Measurements from ENCODE around the gene DRICH1.
A peak's percentile ranks its signal among the peaks of the same experiment; 100 is the strongest.
"Not testable (repeated sequence)": the region's sequence is repeated elsewhere in the genome, so short reads cannot be mapped to it uniquely, and the experiment has no call there.

DRICH1 gene

GRCh38 chr22:23649071-23649501 is 17.0 kb upstream of the DRICH1 start:
- no peak for DNase-seq (ENCODE audit: low read depth)

- DNase-seq (ENCODE audit: low read depth) = not testable (repeated sequence)
Measured at GRCh38 chr22:23646526-23646925, 14.4 kb upstream of the DRICH1 start.

- not testable (repeated sequence) for DNase-seq (ENCODE audit: low read depth)
Measured at GRCh38 chr22:23640206-23640605, 8.1 kb upstream of the DRICH1 start.

- DNase-seq (ENCODE audit: low read depth) = no peak
Measured at GRCh38 chr22:23639661-23640060, 7.5 kb upstream of the DRICH1 start.

GRCh38 chr22:23638611-23639010 is 6.5 kb upstream of the DRICH1 start:
- no peak for DNase-seq (ENCODE audit: low read depth)

- not testable (repeated sequence) for DNase-seq (ENCODE audit: low read depth)
Measured at GRCh38 chr22:23635291-23635690, 3.2 kb upstream of the DRICH1 start.

GRCh38 chr22:23628056-23628743 is 3.9 kb downstream of the DRICH1 start:
- not testable (repeated sequence) for DNase-seq (ENCODE audit: low read depth)

GRCh38 chr22:23627401-23628055 is 4.6 kb downstream of the DRICH1 start:
- DNase-seq (ENCODE audit: low read depth) = not testable (repeated sequence)

- no peak for DNase-seq (ENCODE audit: low read depth)
Measured at GRCh38 chr22:23626286-23626975, 5.7 kb downstream of the DRICH1 start.

- peak; percentile 32 for DNase-seq (ENCODE audit: low read depth)
Measured at GRCh38 chr22:23622634-23623033, 9.5 kb downstream of the DRICH1 start.

- DNase-seq (ENCODE audit: low read depth) = not testable (repeated sequence)
Measured at GRCh38 chr22:23621916-23622315, 10.2 kb downstream of the DRICH1 start.

GRCh38 chr22:23621082-23621780 is 10.9 kb downstream of the DRICH1 start:
- DNase-seq (ENCODE audit: low read depth) = no peak

GRCh38 chr22:23613193-23613972 is 18.7 kb downstream of the DRICH1 start:
- no peak for DNase-seq (ENCODE audit: low read depth)

GRCh38 chr22:23609983-23610781 is 21.9 kb downstream of the DRICH1 start:
- no peak for DNase-seq (ENCODE audit: low read depth)

GRCh38 chr22:23608583-23608982 is 23.5 kb downstream of the DRICH1 start:
- no peak for DNase-seq (ENCODE audit: low read depth)

GRCh38 chr22:23606204-23607131 is 25.7 kb downstream of the DRICH1 start:
- DNase-seq (ENCODE audit: low read depth) = no peak

- DNase-seq (ENCODE audit: low read depth) = no peak
Measured at GRCh38 chr22:23604939-23605712, 27.0 kb downstream of the DRICH1 start.

GRCh38 chr22:23603266-23603665 is 28.9 kb downstream of the DRICH1 start:
- no peak for DNase-seq (ENCODE audit: low read depth)

All from stromal cell of bone marrow (primary cell).